HEK293T (cell line): ENCODE results near the gene DOCK2.

Experiments used
- ELF4 ChIP-seq: fragments of 450-650 bp; IDR thresholded peaks from 2 replicates; pipeline ENCODE4 v1.6.1; 2017; ENCODE audit warnings: antibody characterized with exemption
- FOXM1 ChIP-seq: fragments of 450-650 bp; IDR thresholded peaks from 2 replicates; pipeline ENCODE4 v1.6.1; 2017; ENCODE audit warnings: mild to moderate bottlenecking, borderline replicate concordance
- SP1 ChIP-seq: fragments of 450-650 bp; IDR thresholded peaks from 2 replicates; pipeline ENCODE4 v1.6.1; 2017
- SUZ12 ChIP-seq: fragments of 450-650 bp; IDR thresholded peaks from 2 replicates; pipeline ENCODE4 v1.6.1; 2016; ENCODE audit warnings: mild to moderate bottlenecking

GRCh38 chr5:169770109-169770508 is 133.0 kb downstream of the DOCK2 start:
- TF ChIP-seq SP1 (no peak), FOXM1 (no peak), SUZ12 (no peak), ELF4 (no peak)
